Adrenal gland (tissue), 5 donors: ENCODE results near the gene ZSCAN10.

Experiments
- CTCF ChIP-seq, 6 experiments: fragments of 450-650 bp in 4 of 6; fragments of 200-600 bp in 2 of 6; sonication (generic) in 1 of 6; IDR thresholded peaks; 1 replicate in 5 of 6; 2 replicates in 1 of 6; pipeline versions ENCODE4 v1.5.1 to v1.8.0; 2016 to 2021; ENCODE audit warnings: antibody characterized with exemption in 6 of 6, mild to moderate bottlenecking in 2 of 6, moderate library complexity in 1 of 6
- POLR2A ChIP-seq, 2 donors: fragments of 450-650 bp; IDR thresholded peaks; one replicate each; pipeline ENCODE4 v1.6.1; 2017; ENCODE audit warnings: antibody characterized with exemption in 2 of 2, mild to moderate bottlenecking in 2 of 2, moderate library complexity in 1 of 2
- donor health status: DM: no; HTN: no; CAD: no.

DNA sequence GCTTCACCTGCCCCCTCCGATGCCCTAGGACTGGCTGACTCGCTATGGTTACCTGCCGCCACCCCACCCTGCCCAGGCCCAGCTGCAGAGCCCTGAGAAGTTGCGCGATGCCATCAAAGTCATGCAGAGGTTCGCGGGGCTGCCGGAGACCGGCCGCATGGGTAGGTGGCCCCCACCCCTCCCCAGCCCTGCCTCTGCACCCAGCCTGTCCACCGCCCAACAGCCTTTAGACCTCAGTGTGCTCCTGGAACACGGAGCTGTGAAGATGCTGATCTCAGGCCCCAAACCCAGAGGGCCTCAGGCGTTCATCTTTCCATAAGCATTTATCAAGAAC lies 51.7 kb downstream of the ZSCAN10 start:
- no peak for TF ChIP-seq CTCF (IDR thresholded peaks at IDR 0.05)
- TF ChIP-seq POLR2A (IDR thresholded peaks at IDR 0.05): no peak
